Neural progenitor cell (in vitro differentiated cells): ENCODE data around the gene MAP3K2.

Experiments
- EZH2 ChIP-seq: fragments of 200-600 bp; sonication (generic); IDR thresholded peaks from 2 replicates; pipeline ENCODE4 v1.6.1; 2017; ENCODE audit warnings: antibody characterized with exemption, mild to moderate bottlenecking, moderate library complexity
- EZH2phosphoT487 ChIP-seq: fragments of 200-600 bp; sonication (generic); IDR thresholded peaks from 2 replicates; pipeline ENCODE4 v1.6.1; 2017; ENCODE audit warnings: antibody characterized with exemption
- TF ChIP-seq, protein P1 (sequence below): fragments of 200-600 bp; sonication (generic); IDR thresholded peaks from 2 replicates; pipeline ENCODE4 v1.5.1; 2017; ENCODE audit warnings: antibody characterized with exemption, mild to moderate bottlenecking

GRCh38 chr2:127394492-127394891, 6.7 kb upstream of the MAP3K2 start:
- TF ChIP-seq, protein P1, sequence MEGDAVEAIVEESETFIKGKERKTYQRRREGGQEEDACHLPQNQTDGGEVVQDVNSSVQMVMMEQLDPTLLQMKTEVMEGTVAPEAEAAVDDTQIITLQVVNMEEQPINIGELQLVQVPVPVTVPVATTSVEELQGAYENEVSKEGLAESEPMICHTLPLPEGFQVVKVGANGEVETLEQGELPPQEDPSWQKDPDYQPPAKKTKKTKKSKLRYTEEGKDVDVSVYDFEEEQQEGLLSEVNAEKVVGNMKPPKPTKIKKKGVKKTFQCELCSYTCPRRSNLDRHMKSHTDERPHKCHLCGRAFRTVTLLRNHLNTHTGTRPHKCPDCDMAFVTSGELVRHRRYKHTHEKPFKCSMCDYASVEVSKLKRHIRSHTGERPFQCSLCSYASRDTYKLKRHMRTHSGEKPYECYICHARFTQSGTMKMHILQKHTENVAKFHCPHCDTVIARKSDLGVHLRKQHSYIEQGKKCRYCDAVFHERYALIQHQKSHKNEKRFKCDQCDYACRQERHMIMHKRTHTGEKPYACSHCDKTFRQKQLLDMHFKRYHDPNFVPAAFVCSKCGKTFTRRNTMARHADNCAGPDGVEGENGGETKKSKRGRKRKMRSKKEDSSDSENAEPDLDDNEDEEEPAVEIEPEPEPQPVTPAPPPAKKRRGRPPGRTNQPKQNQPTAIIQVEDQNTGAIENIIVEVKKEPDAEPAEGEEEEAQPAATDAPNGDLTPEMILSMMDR, result no peak
- TF ChIP-seq EZH2 (no peak), EZH2phosphoT487 (no peak)
